ENCODE results near the gene PLAU. TPM values are rescaled to one million over a fixed set of nuclear protein-coding genes. Genes with fewer than 3 reads are reported as not detected.
"Not testable (repeated sequence)": the region's sequence is repeated elsewhere in the genome, so short reads cannot be mapped to it uniquely, and the experiment has no call there.

Gene PLAU
- total RNA-seq, 1 experiment from 2014 or later = 15.0 TPM

- TF ChIP-seq GABPB1 (CRISPR knock-in tag; IDR thresholded peaks at IDR 0.05) (no peak), ZNF232 (CRISPR knock-in tag; IDR thresholded peaks at IDR 0.05) (no peak), SOX15 (CRISPR knock-in tag; IDR thresholded peaks at IDR 0.05) (no peak)
These were observed 51.5 kb downstream of the PLAU start (continued) for GRCh38 chr10:73962386-73962785.

- ChIA-PET CTCF (interaction anchor here (1.2 to 2.8 kb wide), 3 partner anchors 23 to 84 kb away, joined by 4 to 8 read pairs (median 4); no protein-coding TSS in a partner anchor), POLR2A (interaction anchor here (6.8 kb wide), 1 partner anchor 37 kb away, joined by 140 read pairs; the partner anchor contains the start of gene VCL)
- Mint-ChIP-seq H3K27ac (peak overlapping the region; percentile 95), H3K4me1 (peaks cover 48% of the 10 kb centered on the region)
- not testable (repeated sequence) for H3K36me3 Mint-ChIP-seq; H3K4me3 Mint-ChIP-seq; DNase-seq (ENCODE audit: low spot score); H3K9me3 Mint-ChIP-seq; ATAC-seq; H3K27me3 Mint-ChIP-seq (ENCODE audit: low read depth)
These were observed 52.6 kb downstream of the PLAU start for GRCh38 chr10:73963533-73963932.

GRCh38 chr10:73964743-73965142 is 53.8 kb downstream of the PLAU start:
- ChIA-PET POLR2A (interaction anchor here (6.8 kb wide), 1 partner anchor 36 kb away, joined by 140 read pairs; the partner anchor contains the start of gene VCL), CTCF (interaction anchor here (1.6 to 5.3 kb wide), 4 partner anchors 7 to 85 kb away, joined by 4 to 33 read pairs (median 14); partner anchors contain the start of gene VCL)
- DNase-seq (ENCODE audit: low spot score) = no peak
- Mint-ChIP-seq H3K27ac (peak overlapping the region; percentile 100), H3K36me3 (no peaks in the 10 kb centered on the region), H3K4me1 (peaks cover 60% of the 10 kb centered on the region), H3K27me3 (ENCODE audit: low read depth) (no peaks in the 10 kb centered on the region), H3K4me3 (no peak overlapping the region), H3K9me3 (no peaks in the 10 kb centered on the region)
- no peak for TF ChIP-seq ZNF281 (CRISPR knock-in tag; IDR thresholded peaks at IDR 0.05)
- TF ChIP-seq ZNF121 (CRISPR knock-in tag; IDR thresholded peaks at IDR 0.05) = peak; percentile 86
- no peak for ATAC-seq

- not testable (repeated sequence) for H3K36me3 Mint-ChIP-seq; H3K27me3 Mint-ChIP-seq (ENCODE audit: low read depth); DNase-seq (ENCODE audit: low spot score); ATAC-seq; H3K9me3 Mint-ChIP-seq
- peak overlapping the region; percentile 100 for H3K27ac Mint-ChIP-seq
- ChIA-PET POLR2A (interaction anchor here (0.9 to 6.8 kb wide), 5 partner anchors 29 to 60 kb away, joined by 3 to 140 read pairs (median 6); partner anchors contain the start of gene VCL), CTCF (interaction anchor here (1.0 to 5.3 kb wide), 7 partner anchors 8 to 79 kb away, joined by 3 to 33 read pairs (median 6); partner anchors contain the start of gene VCL)
- H3K4me1 Mint-ChIP-seq = peaks cover 65% of the 10 kb centered on the region
- TF ChIP-seq ZNF425 (CRISPR knock-in tag; conservative IDR thresholded peaks at IDR 0.05) = 0 out of 2 replicates have a peak, but pooled peaks have one; percentile 2
- TF ChIP-seq AR (CRISPR knock-in tag; IDR thresholded peaks at IDR 0.05) = peak; percentile 72; the same call in 1 of the 2 replicates
- peak overlapping the region; percentile 59 for H3K4me3 Mint-ChIP-seq
These were observed 54.4 kb downstream of the PLAU start for GRCh38 chr10:73965267-73965889.

Measured in WTC11 (cell line).